ENCODE measurements around the gene SUB1. TPM values are rescaled to one million over a fixed set of nuclear protein-coding genes. Genes with fewer than 3 reads are reported as not detected.
"Not testable (repeated sequence)": the region's sequence is repeated elsewhere in the genome, so short reads cannot be mapped to it uniquely, and the experiment has no call there.

Gene SUB1
- polyA plus RNA-seq, 1 of the 3 experiments (the other 2 are of a cell fraction), result 50.8 TPM

- no peak for TF ChIP-seq USF2 (IDR thresholded peaks at IDR 0.05; ENCODE audit: borderline replicate concordance, low read depth, low read length)
- TF ChIP-seq IRF3 (IDR thresholded peaks at IDR 0.05; ENCODE audit: low read depth, low read length), result no peak
- TF ChIP-seq MAX (IDR thresholded peaks at IDR 0.05; ENCODE audit: low read depth), result no peak
- TF ChIP-seq USF1 (IDR thresholded peaks at IDR 0.05; ENCODE audit: borderline replicate concordance, low read depth), result no peak
- no peak for TF ChIP-seq REST (IDR thresholded peaks at IDR 0.05; ENCODE audit: low read depth, low read length)
- TF ChIP-seq RXRA (IDR thresholded peaks at IDR 0.05; ENCODE audit: borderline replicate concordance, low read depth), result no peak
Observed at GRCh38 chr5:32552936-32553335, 32.4 kb upstream of the SUB1 start (continued).

- H3K36me3 ChIP-seq (replicated peaks in 1 of 2; ENCODE audit: control insufficient read depth in 1 of 2, insufficient read depth in 2 of 2, low read length in 1 of 2); H3K9me2 ChIP-seq; H3K9ac ChIP-seq; H3K4me2 ChIP-seq; H2AFZ ChIP-seq (ENCODE audit: low read depth); H3K4me3 ChIP-seq (ENCODE audit: low read depth in 2 of 2, low read length in 1 of 2); H4K20me1 ChIP-seq (ENCODE audit: insufficient read depth); POLR2A ChIA-PET; H3K4me1 ChIP-seq (ENCODE audit: control insufficient read depth in 1 of 2, insufficient read depth in 2 of 2, low read depth in 1 of 2, low read length in 1 of 2); H3F3A ChIP-seq (replicated peaks; ENCODE audit: insufficient read depth); DNase-seq; H3K27ac ChIP-seq (ENCODE audit: low read depth in 2 of 2, low read length in 1 of 2); H3K79me2 ChIP-seq (ENCODE audit: insufficient read depth); H3K9me3 ChIP-seq; H3K27me3 ChIP-seq (ENCODE audit: insufficient read depth): not testable (repeated sequence)
- CTCF ChIA-PET, result interaction anchor here (1.0 kb wide), 1 partner anchor 36 kb away, joined by 4 read pairs; no protein-coding TSS in a partner anchor
- 52% methylated on average over 2 of the region's 2 CpGs for WGBS (ENCODE audit: low lambda C conversion rate)
Observed at GRCh38 chr5:32554181-32554780, 31.1 kb upstream of the SUB1 start.

- H3K4me1 ChIP-seq (ENCODE audit: control insufficient read depth in 1 of 2, insufficient read depth in 2 of 2, low read depth in 1 of 2, low read length in 1 of 2); H3K4me3 ChIP-seq (ENCODE audit: low read depth in 2 of 2, low read length in 1 of 2); H3K79me2 ChIP-seq (ENCODE audit: insufficient read depth); H3K9ac ChIP-seq; H3K36me3 ChIP-seq (replicated peaks in 1 of 2; ENCODE audit: control insufficient read depth in 1 of 2, insufficient read depth in 2 of 2, low read length in 1 of 2); DNase-seq; H3K9me2 ChIP-seq; H2AFZ ChIP-seq (ENCODE audit: low read depth); H3F3A ChIP-seq (replicated peaks; ENCODE audit: insufficient read depth); CTCF ChIA-PET; POLR2A ChIA-PET; H3K27ac ChIP-seq (ENCODE audit: low read depth in 2 of 2, low read length in 1 of 2); H3K9me3 ChIP-seq; H4K20me1 ChIP-seq (ENCODE audit: insufficient read depth); H3K27me3 ChIP-seq (ENCODE audit: insufficient read depth); H3K4me2 ChIP-seq: not testable (repeated sequence)
- WGBS (ENCODE audit: low lambda C conversion rate), result 92% methylated on average over 2 of the region's 6 CpGs
Observed at GRCh38 chr5:32556543-32556942, 28.8 kb upstream of the SUB1 start.
